ENCODE data around the gene CXCL1. TPM values are rescaled to one million over a fixed set of nuclear protein-coding genes. Genes with fewer than 3 reads are reported as not detected.

CXCL1 gene
- total and polyA plus RNA-seq, 2 donors (not counting 1 experiment from before 2014, with no cell fraction given): 0.24 TPM; not detected in 1

- no peak overlapping the region for H2AFZ ChIP-seq (ENCODE audit: insufficient read depth, low read depth, low read length, poor library complexity, severe bottlenecking)
- no peaks in the 10 kb centered on the region for H3K9me3 ChIP-seq (ENCODE audit: control extremely low read depth in 1 of 3, control insufficient read depth in 2 of 3, insufficient read depth in 1 of 3, low read length in 2 of 3)
- H3K27ac ChIP-seq (ENCODE audit: low read length in 2 of 2): no peak overlapping the region
- no peak overlapping the region for H3K4me2 ChIP-seq (replicated peaks; ENCODE audit: low read depth, low read length, poor library complexity, severe bottlenecking)
- intact Hi-C loops (cut with micrococcal nuclease): no loop called here
- DNase-seq (no peak), ATAC-seq (ENCODE audit: low read depth) (no peak)
- H3K4me1 ChIP-seq (ENCODE audit: control insufficient read depth in 2 of 2, insufficient read depth in 2 of 2, low read length in 2 of 2): no peaks in the 10 kb centered on the region
- TF ChIP-seq EZH2 (IDR thresholded peaks at IDR 0.05; ENCODE audit: borderline replicate concordance, insufficient read depth, low read depth, low read length, poor library complexity, severe bottlenecking) (no peak), CTCF (IDR thresholded peaks at IDR 0.05) (no peak)
- no peak overlapping the region for H3K4me3 ChIP-seq (ENCODE audit: control extremely low read depth in 1 of 5, extremely low read depth in 1 of 5, insufficient read depth in 1 of 5, low read depth in 2 of 5, low read length in 4 of 5)
- no CpG with 5 or more reads among the region's 3 CpGs for WGBS (ENCODE audit: insufficient coverage)
- no peaks in the 10 kb centered on the region for H3K27me3 ChIP-seq (replicated peaks in 1 of 4; ENCODE audit: control extremely low read depth in 1 of 4, control insufficient read depth in 3 of 4, insufficient read depth in 4 of 4, low read length in 3 of 4)
- Mint-ChIP-seq H3K27me3 (peaks cover 4% of the 10 kb centered on the region), H3K4me1 (no peaks in the 10 kb centered on the region), H3K4me3 (no peak overlapping the region), H3K27ac (no peak overlapping the region), H3K9me3 (ENCODE audit: insufficient read depth) (peaks cover 2% of the 10 kb centered on the region)
- no peaks in the 10 kb centered on the region for H3K79me2 ChIP-seq (ENCODE audit: control insufficient read depth, insufficient read depth, low read length)
- ChIA-PET CTCF (no interaction called here), POLR2A (no interaction called here)
- no peaks in the 10 kb centered on the region for H3K36me3 ChIP-seq (replicated peaks in 1 of 2; ENCODE audit: control extremely low read depth in 1 of 2, control insufficient read depth in 1 of 2, extremely low read depth in 1 of 2, insufficient read depth in 2 of 2, low read length in 1 of 2)
- no peaks in the 10 kb centered on the region for H4K20me1 ChIP-seq (ENCODE audit: control insufficient read depth, insufficient read depth, low read length, poor library complexity, severe bottlenecking)
- H3K9ac ChIP-seq (ENCODE audit: low read length): no peak overlapping the region
Measured at GRCh38 chr4:73828956-73829355, 40.2 kb upstream of the CXCL1 start.

GRCh38 chr4:73831569-73831968 is 37.6 kb upstream of the CXCL1 start:
- intact Hi-C loops (cut with micrococcal nuclease): no loop called here
- Mint-ChIP-seq H3K4me3 (no peak overlapping the region), H3K9me3 (ENCODE audit: insufficient read depth) (peaks cover 2% of the 10 kb centered on the region), H3K4me1 (no peaks in the 10 kb centered on the region), H3K27ac (no peak overlapping the region), H3K27me3 (peaks cover 4% of the 10 kb centered on the region)
- Histone ChIP-seq H3K9me3 (ENCODE audit: control extremely low read depth in 1 of 3, control insufficient read depth in 2 of 3, insufficient read depth in 1 of 3, low read length in 2 of 3) (peaks cover 0 to 4% (median 0%) of the 10 kb centered on the region in 3 donors), H3K9ac (ENCODE audit: low read length) (no peak overlapping the region), H2AFZ (ENCODE audit: insufficient read depth, low read depth, low read length, poor library complexity, severe bottlenecking) (no peak overlapping the region), H3K4me2 (replicated peaks; ENCODE audit: low read depth, low read length, poor library complexity, severe bottlenecking) (no peak overlapping the region), H4K20me1 (ENCODE audit: control insufficient read depth, insufficient read depth, low read length, poor library complexity, severe bottlenecking) (no peaks in the 10 kb centered on the region), H3K27ac (ENCODE audit: low read length in 2 of 2) (no peak overlapping the region), H3K27me3 (replicated peaks in 1 of 4; ENCODE audit: control extremely low read depth in 1 of 4, control insufficient read depth in 3 of 4, insufficient read depth in 4 of 4, low read length in 3 of 4) (no peaks in the 10 kb centered on the region), H3K4me1 (ENCODE audit: control insufficient read depth in 2 of 2, insufficient read depth in 2 of 2, low read length in 2 of 2) (no peaks in the 10 kb centered on the region), H3K36me3 (replicated peaks in 1 of 2; ENCODE audit: control extremely low read depth in 1 of 2, control insufficient read depth in 1 of 2, extremely low read depth in 1 of 2, insufficient read depth in 2 of 2, low read length in 1 of 2) (no peaks in the 10 kb centered on the region), H3K4me3 (ENCODE audit: control extremely low read depth in 1 of 5, extremely low read depth in 1 of 5, insufficient read depth in 1 of 5, low read depth in 2 of 5, low read length in 4 of 5) (no peak overlapping the region), H3K79me2 (ENCODE audit: control insufficient read depth, insufficient read depth, low read length) (no peaks in the 10 kb centered on the region)
- POLR2A ChIA-PET: no interaction called here
- CTCF ChIA-PET: no interaction called here
- DNase-seq (no peak), ATAC-seq (ENCODE audit: low read depth) (no peak)
- no peak for TF ChIP-seq CTCF (IDR thresholded peaks at IDR 0.05)
- TF ChIP-seq EZH2 (IDR thresholded peaks at IDR 0.05; ENCODE audit: borderline replicate concordance, insufficient read depth, low read depth, low read length, poor library complexity, severe bottlenecking): no peak
- no CpG with 5 or more reads among the region's 2 CpGs for WGBS (ENCODE audit: insufficient coverage)
